DOHH2 (cell line): ENCODE measurements around the gene GMDS.

Experiments used
- H3F3A ChIP-seq: fragments of 200-600 bp; sonication (generic), shearing (Covaris generic); 2 replicates; pipeline ENCODE4 v1.6.0; 2016; ENCODE audit warnings: antibody characterized with exemption, mild to moderate bottlenecking; ENCODE audit not compliant: control insufficient read depth, insufficient read depth
- H3K27ac ChIP-seq: fragments of 200-600 bp; sonication (generic); 2 replicates; pipeline ENCODE4 v1.5.1; 2014; ENCODE audit warnings: low read depth, mild to moderate bottlenecking, low read length, moderate library complexity
- H3K27me3 ChIP-seq: fragments of 200-600 bp; sonication (generic); 2 replicates; pipeline ENCODE4 v1.6.1; 2014; ENCODE audit warnings: mild to moderate bottlenecking, low read length, mixed read lengths; ENCODE audit not compliant: control insufficient read depth
- H3K36me3 ChIP-seq: fragments of 200-600 bp; sonication (generic); 2 replicates; pipeline ENCODE4 v1.6.1; 2014; ENCODE audit warnings: mild to moderate bottlenecking, low read length, moderate library complexity, mixed read lengths; ENCODE audit not compliant: control insufficient read depth
- H3K4me1 ChIP-seq: fragments of 200-600 bp; sonication (generic); 2 replicates; pipeline ENCODE4 v1.6.1; 2014; ENCODE audit warnings: mild to moderate bottlenecking, low read length, mixed read lengths; ENCODE audit not compliant: control insufficient read depth
- H3K4me2 ChIP-seq: fragments of 200-600 bp; sonication (generic); 2 replicates; pipeline ENCODE4 v1.6.0; 2014; ENCODE audit warnings: mild to moderate bottlenecking, low read length, moderate library complexity
- H3K4me3 ChIP-seq: fragments of 200-600 bp; sonication (generic); 2 replicates; pipeline ENCODE4 v1.5.1; 2014; ENCODE audit warnings: mild to moderate bottlenecking, low read length, mixed read lengths
- H3K79me2 ChIP-seq: fragments of 200-600 bp; sonication (generic); 2 replicates; pipeline ENCODE4 v1.6.1; 2014; ENCODE audit warnings: mild to moderate bottlenecking, low read length, mixed read lengths; ENCODE audit not compliant: control insufficient read depth
- H3K9me2 ChIP-seq: fragments of 200-600 bp; sonication (generic); replicated peaks from 2 replicates; pipeline ENCODE4 v1.6.1; 2014; ENCODE audit warnings: mild to moderate bottlenecking, low read length, mixed read lengths; ENCODE audit not compliant: control insufficient read depth
- H3K9me3 ChIP-seq: fragments of 200-600 bp; sonication (generic); 2 replicates; pipeline ENCODE4 v1.6.1; 2014; ENCODE audit warnings: antibody characterized with exemption, low read length, mixed read lengths; ENCODE audit not compliant: control insufficient read depth, insufficient read depth
- H4K20me1 ChIP-seq: fragments of 200-600 bp; sonication (generic); 2 replicates; pipeline ENCODE4 v1.6.0; 2014; ENCODE audit warnings: low read depth, mild to moderate bottlenecking, antibody characterized with exemption, low read length, moderate library complexity; ENCODE audit not compliant: control insufficient read depth, insufficient read depth
- CTCF ChIP-seq: fragments of 200-600 bp; sonication (generic); IDR thresholded peaks from one replicate; pipeline ENCODE4 v1.5.1; 2014; ENCODE audit warnings: antibody characterized with exemption, mild to moderate bottlenecking, low read depth, low read length; ENCODE audit not compliant: poor library complexity, severe bottlenecking
- EZH2phosphoT487 ChIP-seq: fragments of 200-600 bp; sonication (generic); IDR thresholded peaks from 2 replicates; pipeline ENCODE4 v1.6.1; 2017; ENCODE audit warnings: borderline replicate concordance, mild to moderate bottlenecking, antibody characterized with exemption, low read length, moderate library complexity, mixed read lengths

GMDS gene

GRCh38 chr6:2203264-2203663 is 42.1 kb downstream of the GMDS start:
- Histone ChIP-seq H3K9me3 (no peaks in the 10 kb centered on the region), H3K4me2 (no peak overlapping the region), H3K36me3 (no peaks in the 10 kb centered on the region), H3K79me2 (peaks cover under 1% of the 10 kb centered on the region; the same call in 1 of the 2 replicates), H3K4me1 (no peaks in the 10 kb centered on the region), H3K27ac (no peak overlapping the region), H3F3A (no peaks in the 10 kb centered on the region), H3K27me3 (no peaks in the 10 kb centered on the region), H3K9me2 (no peaks in the 10 kb centered on the region), H3K4me3 (no peak overlapping the region), H4K20me1 (no peaks in the 10 kb centered on the region; the same call in none of the 2 replicates)
- TF ChIP-seq EZH2phosphoT487 (no peak), CTCF (no peak)

GRCh38 chr6:2197984-2198383 is 47.4 kb downstream of the GMDS start:
- Histone ChIP-seq H3K9me3 (peaks cover 3% of the 10 kb centered on the region; the same call in 1 of the 2 replicates), H3K4me1 (peaks cover 14% of the 10 kb centered on the region), H3K9me2 (no peaks in the 10 kb centered on the region), H3K79me2 (no peaks in the 10 kb centered on the region), H3K27me3 (no peaks in the 10 kb centered on the region), H3K36me3 (no peaks in the 10 kb centered on the region), H3K4me2 (no peak overlapping the region), H3K27ac (no peak overlapping the region), H4K20me1 (peaks cover 3% of the 10 kb centered on the region; the same call in 1 of the 2 replicates), H3K4me3 (no peak overlapping the region), H3F3A (no peaks in the 10 kb centered on the region)
- TF ChIP-seq EZH2phosphoT487 (no peak), CTCF (no peak)

- TF ChIP-seq EZH2phosphoT487 (no peak), CTCF (no peak)
- Histone ChIP-seq H3K79me2 (no peaks in the 10 kb centered on the region), H3K4me1 (peaks cover 14% of the 10 kb centered on the region)
Measured at GRCh38 chr6:2197177-2197671, 48.2 kb downstream of the GMDS start.

More at GRCh38 chr6:2197177-2197671, 48.2 kb downstream of the GMDS start:
- H3K27ac ChIP-seq: no peak overlapping the region
- no peaks in the 10 kb centered on the region for H3F3A ChIP-seq
- H3K36me3 ChIP-seq: no peaks in the 10 kb centered on the region
- H3K4me3 ChIP-seq: no peak overlapping the region
- peaks cover 9% of the 10 kb centered on the region; the same call in 1 of the 2 replicates for H3K9me3 ChIP-seq
- no peak overlapping the region for H3K4me2 ChIP-seq
- no peaks in the 10 kb centered on the region for H3K27me3 ChIP-seq
- H3K9me2 ChIP-seq: no peaks in the 10 kb centered on the region
- H4K20me1 ChIP-seq: peaks cover 3% of the 10 kb centered on the region; the same call in 1 of the 2 replicates
